A549 (cell line): Measurements from ENCODE around the gene SLC35D3. TPM values are rescaled to one million over a fixed set of nuclear protein-coding genes. Genes with fewer than 3 reads are reported as not detected.

Experiments
- polyA plus RNA-seq, 4 experiments: library from polyadenylated mRNA; depleted of rRNA in 3 of 4; stranded (reverse); fragments of >200 nt; fragmentation: RNase III in 1 of 4; extraction: RNeasy Plus Mini Kit Qiagen cat#74134 plus additional on column Dnase treatment in 1 of 4; gene quantifications; 2 replicates in 3 of 4; 3 replicates in 1 of 4; pipeline ENCODE4 v1.2.3, GENCODE V29; 2011 to 2017
- small RNA-seq, 6 experiments: library from RNA; depleted of rRNA; stranded (forward); fragments of <200 nt; gene quantifications; one replicate each; pipeline ENCODE3, GENCODE V24; 2012

Gene SLC35D3
- polyA plus RNA-seq, 2 of the 4 experiments (the other 2 are of a cell fraction): not detected

Small RNA genes lying within 50 kb of the gene (small RNA-seq; reads per million reads assigned to genes)
- gene RF00019: 0 reads per million in 6 experiments
- 0 reads per million in 6 experiments for gene RPL35AP3

Other genes starting within 250 kb of the SLC35D3 start
- 4.1 and 4.4 TPM in 2 replicates for gene MAP3K5, start 129.8 kb upstream of the SLC35D3 start, polyA plus RNA-seq (2011; rRNA removed)
- 1.8 to 2.1 TPM (median 2.1 TPM) in 3 replicates for gene MAP3K5, start 129.8 kb upstream of the SLC35D3 start, polyA plus RNA-seq (2017; fragmentation: RNase III; extraction: RNeasy Plus Mini Kit Qiagen cat#74134 plus additional on column Dnase treatment)
- 7.3 and 9.6 TPM in 2 replicates for gene PEX7, start 99.7 kb upstream of the SLC35D3 start, polyA plus RNA-seq (2011; rRNA removed)
- 6.0 to 6.9 TPM (median 6.2 TPM) in 3 replicates for gene PEX7, start 99.7 kb upstream of the SLC35D3 start, polyA plus RNA-seq (2017; fragmentation: RNase III; extraction: RNeasy Plus Mini Kit Qiagen cat#74134 plus additional on column Dnase treatment)
- gene IL20RA, start 122.7 kb downstream of the SLC35D3 start, polyA plus RNA-seq (2011; rRNA removed): 0.08 and 0.19 TPM in 2 replicates
- gene IL20RA, start 122.7 kb downstream of the SLC35D3 start, polyA plus RNA-seq (2017; fragmentation: RNase III; extraction: RNeasy Plus Mini Kit Qiagen cat#74134 plus additional on column Dnase treatment): not detected in 3 replicates